Liver (tissue), 9 donors: ENCODE data around the gene BCL3. TPM values are rescaled to one million over a fixed set of nuclear protein-coding genes. Genes with fewer than 3 reads are reported as not detected.

ENCODE experiments used
- DNase-seq: peaks from one replicate; pipeline ENCODE4 v3.0.0-alpha.2; 2017; ENCODE audit warnings: low spot score
- H3K27ac ChIP-seq, 2 donors: one replicate each; pipeline ENCODE4 v1.7.0; 2013; ENCODE audit warnings: inconsistent platforms in 2 of 2, low read length in 2 of 2, control low read depth in 1 of 2, low read depth in 1 of 2, mild to moderate bottlenecking in 1 of 2
- H3K27me3 ChIP-seq, 4 donors: one replicate each; pipeline versions ENCODE4 v1.6.1 to v1.7.0; 2013; ENCODE audit warnings: low read length in 3 of 4, inconsistent platforms in 1 of 4, mild to moderate bottlenecking in 1 of 4, moderate library complexity in 1 of 4; ENCODE audit not compliant: control insufficient read depth in 4 of 4, insufficient read depth in 4 of 4
- H3K36me3 ChIP-seq, 4 donors: one replicate each; pipeline versions ENCODE4 v1.6.1 to v1.7.0; 2013; ENCODE audit warnings: low read length in 3 of 4, mild to moderate bottlenecking in 3 of 4, low read depth in 1 of 4, moderate library complexity in 1 of 4; ENCODE audit not compliant: control insufficient read depth in 4 of 4, insufficient read depth in 3 of 4
- H3K4me1 ChIP-seq, 4 donors: one replicate each; pipeline versions ENCODE4 v1.6.1 to v1.7.0; 2013; ENCODE audit warnings: low read length in 3 of 4, mild to moderate bottlenecking in 3 of 4, moderate library complexity in 1 of 4; ENCODE audit not compliant: control insufficient read depth in 4 of 4, insufficient read depth in 4 of 4
- H3K4me3 ChIP-seq, 3 donors: one replicate each; pipeline versions ENCODE4 v1.6.1 to v1.7.0; 2013; ENCODE audit warnings: low read length in 3 of 3, control low read depth in 1 of 3, low read depth in 1 of 3, mild to moderate bottlenecking in 1 of 3
- H3K9ac ChIP-seq, 2 donors: one replicate each; pipeline ENCODE4 v1.7.0; 2013; ENCODE audit warnings: low read length in 2 of 2, mild to moderate bottlenecking in 2 of 2, moderate library complexity in 2 of 2, control low read depth in 1 of 2, low read depth in 1 of 2
- H3K9me3 ChIP-seq, 4 donors: one replicate each; pipeline versions ENCODE4 v1.6.1 to v1.7.0; 2013; ENCODE audit warnings: low read length in 3 of 4; ENCODE audit not compliant: control insufficient read depth in 4 of 4
- CTCF ChIP-seq: fragments of 150-350 bp; IDR thresholded peaks from 2 replicates; pipeline ENCODE4 v1.5.1; 2017; ENCODE audit warnings: improper control_type of control experiment, low read depth, low read length; ENCODE audit not compliant: missing input control
- FOXA1 ChIP-seq: IDR thresholded peaks from 2 replicates; pipeline ENCODE4 v1.6.1; 2016; ENCODE audit warnings: antibody characterized with exemption
- GABPA ChIP-seq, 2 donors: IDR thresholded peaks in 1 of 2; conservative IDR thresholded peaks in 1 of 2; 2 replicates each; pipeline ENCODE4 v1.6.1; 2016; ENCODE audit warnings: antibody characterized with exemption in 2 of 2, mild to moderate bottlenecking in 1 of 2, moderate library complexity in 1 of 2
- HNF4A ChIP-seq, 2 donors: conservative IDR thresholded peaks; 2 replicates each; pipeline ENCODE4 v1.6.1; 2016; ENCODE audit warnings: antibody characterized with exemption in 2 of 2, mild to moderate bottlenecking in 2 of 2
- JUND ChIP-seq, 2 donors: IDR thresholded peaks; 2 replicates each; pipeline ENCODE4 v1.6.1; 2016; ENCODE audit warnings: antibody characterized with exemption in 2 of 2
- MAX ChIP-seq: IDR thresholded peaks from 2 replicates; pipeline ENCODE4 v1.6.1; 2016; ENCODE audit warnings: antibody characterized with exemption
- NR2F2 ChIP-seq: IDR thresholded peaks from 2 replicates; pipeline ENCODE4 v1.6.1; 2016; ENCODE audit warnings: antibody characterized with exemption
- RXRA ChIP-seq, 2 donors: IDR thresholded peaks; 2 replicates each; pipeline ENCODE4 v1.6.1; 2017 to 2018; ENCODE audit warnings: antibody characterized with exemption in 2 of 2, mild to moderate bottlenecking in 1 of 2
- SP1 ChIP-seq: IDR thresholded peaks from 2 replicates; pipeline ENCODE4 v1.6.1; 2018; ENCODE audit warnings: antibody characterized with exemption, mild to moderate bottlenecking
- TAF1 ChIP-seq: conservative IDR thresholded peaks from 2 replicates; pipeline ENCODE4 v1.6.1; 2016; ENCODE audit warnings: antibody characterized with exemption, mild to moderate bottlenecking
- YY1 ChIP-seq: IDR thresholded peaks from 2 replicates; pipeline ENCODE4 v1.6.1; 2016; ENCODE audit warnings: antibody characterized with exemption, mild to moderate bottlenecking
- ZBTB33 ChIP-seq: IDR thresholded peaks from 2 replicates; pipeline ENCODE4 v1.6.1; 2016; ENCODE audit warnings: antibody characterized with exemption
- WGBS: extraction: QIAGEN DNeasy Blood & Tissue Kit; methylation state at CpG from one replicate; pipeline ENCODE4 v1.1.7; 2013; 5-methylcytosine and 5-hydroxymethylcytosine counted together
- polyA plus RNA-seq, 2 donors: library from polyadenylated mRNA; stranded (reverse) in 1 of 2; unstranded in 1 of 2; fragments of 200-250 nt in 1 of 2; fragments of >200 nt in 1 of 2; fragmentation: Nextera tagmentation in 1 of 2; extraction: Ambion mirVana in 1 of 2; gene quantifications; one replicate each; pipeline versions ENCODE4 v1.2.1 to v1.2.3, GENCODE V29; 2013 to 2015
- total RNA-seq, 2 donors: library from RNA; depleted of rRNA; stranded (reverse); fragments of >200 nt; gene quantifications; one replicate each; pipeline ENCODE4 v1.2.3, GENCODE V29; 2014
- donor health status: healthy.
- donor health status: healthy.
- donor health status: healthy.
- donor health status: healthy.
- donor health status: healthy.

BCL3 gene
- total and polyA plus RNA-seq, 4 donors = 4.5 to 63.6 (median 19.7) TPM

GRCh38 chr19:44745341-44745831, 3.1 kb upstream of the BCL3 start (continued):
- no peak for TF ChIP-seq MAX
- no peak for TF ChIP-seq SP1

- DNase-seq = no peak
- Histone ChIP-seq H3K36me3 (peaks cover 0 to 9% (median 2%) of the 10 kb centered on the region in 4 donors), H3K9me3 (no peaks in the 10 kb centered on the region), H3K4me3 (no peak overlapping the region), H3K27me3 (no peaks in the 10 kb centered on the region), H3K27ac (peak overlapping the region; percentile 94 to 99), H3K4me1 (peaks cover 21 to 67% (median 44%) of the 10 kb centered on the region in 4 donors), H3K9ac (no peak overlapping the region)
- 85% methylated on average over 4 of the region's 4 CpGs for WGBS
- no peak for TF ChIP-seq FOXA1
- no peak for TF ChIP-seq SP1
- TF ChIP-seq JUND (IDR thresholded peaks at IDR 0.05) = no peak
Observed at GRCh38 chr19:44745887-44746600, 2.5 kb upstream of the BCL3 start.

GRCh38 chr19:44746616-44746945, 1.9 kb upstream of the BCL3 start:
- H3K4me3 ChIP-seq = no peak overlapping the region
- H3K27ac ChIP-seq = peak overlapping the region; percentile 94 to 99
- TF ChIP-seq TAF1 = no peak
- no peak for TF ChIP-seq CTCF
- no peak for TF ChIP-seq NR2F2
- TF ChIP-seq GABPA (IDR thresholded peaks at IDR 0.05 in 1 of 2, conservative IDR thresholded peaks at IDR 0.05 in 1 of 2) = no peak
- TF ChIP-seq FOXA1 = no peak
- TF ChIP-seq JUND (IDR thresholded peaks at IDR 0.05) = no peak
- TF ChIP-seq ZBTB33 = no peak
- TF ChIP-seq YY1 = no peak
- no peak for TF ChIP-seq HNF4A (conservative IDR thresholded peaks at IDR 0.05)
- no peak for TF ChIP-seq RXRA (IDR thresholded peaks at IDR 0.05)
- no peak overlapping the region for H3K9ac ChIP-seq
- H3K4me1 ChIP-seq = peaks cover 25 to 67% (median 46%) of the 10 kb centered on the region in 4 donors
- DNase-seq = no peak
- 84% methylated on average over 5 of the region's 5 CpGs for WGBS
- H3K27me3 ChIP-seq = no peaks in the 10 kb centered on the region
- no peaks in the 10 kb centered on the region for H3K9me3 ChIP-seq
- peaks cover 0 to 11% (median 5%) of the 10 kb centered on the region in 4 donors for H3K36me3 ChIP-seq
